Activated CD4-positive, alpha-beta T cell treated with anti-CD3 and anti-CD28 coated beads, Interleukin-2, Interleukin-6, amounts not matched to agents 100 ng/mL and 50 ng/mL, durations not matched to agents 16 hours and 8 hours (primary cell): ENCODE results near the gene CYP26B1.

Experiments used
- DNase-seq: peaks from one replicate; pipeline ENCODE4 v3.0.0-alpha.2; 2020

Gene CYP26B1

GRCh38 chr2:72128059-72128842 is 19.4 kb downstream of the CYP26B1 start:
- DNase-seq = no peak

- DNase-seq = no peak
Measured at GRCh38 chr2:72127401-72128058, 20.1 kb downstream of the CYP26B1 start.

DNA sequence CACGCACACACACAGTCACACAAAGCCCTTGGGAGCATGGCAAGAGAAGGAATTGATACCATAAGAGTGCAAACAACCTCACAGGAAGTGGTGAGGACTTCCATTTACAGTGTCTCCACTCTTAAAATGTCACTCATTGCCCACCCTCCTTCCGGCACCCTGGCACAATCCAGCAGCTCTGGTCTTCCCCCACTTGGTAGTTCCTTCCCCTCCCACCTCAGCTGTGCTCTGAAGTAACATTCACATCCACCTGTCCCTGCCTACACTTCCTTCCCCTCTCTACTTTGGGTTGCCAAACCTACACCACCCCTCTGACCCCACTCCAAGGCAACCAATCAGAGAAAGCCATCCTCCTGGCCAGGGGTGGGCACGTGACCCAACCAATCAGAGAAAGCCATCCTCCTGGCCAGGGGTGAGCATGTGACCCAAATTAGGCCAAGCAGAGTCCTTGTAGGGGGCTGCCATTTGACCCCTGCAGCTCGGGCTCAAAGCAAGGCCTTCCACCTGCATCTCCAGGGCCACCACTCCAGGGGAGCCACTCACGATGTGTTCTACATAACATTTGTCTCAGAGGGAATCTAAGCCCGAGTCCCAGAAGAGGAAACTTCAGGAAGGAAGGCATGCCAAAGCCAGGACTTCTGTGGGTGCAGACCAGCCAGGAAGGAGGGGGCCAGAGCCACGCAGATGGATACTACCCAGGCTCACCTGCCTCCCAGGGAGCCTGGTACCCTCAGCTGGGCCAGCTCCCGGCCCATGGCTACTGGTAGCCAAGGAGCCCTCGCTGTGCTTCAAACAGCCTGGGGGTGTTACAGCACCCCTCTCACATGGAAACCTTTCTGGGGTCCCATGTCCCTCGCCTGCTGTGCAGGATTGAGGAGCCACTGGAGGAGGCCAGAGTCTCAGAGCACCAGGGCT is 21.2 kb downstream of the CYP26B1 start:
- DNase-seq = no peak

DNA sequence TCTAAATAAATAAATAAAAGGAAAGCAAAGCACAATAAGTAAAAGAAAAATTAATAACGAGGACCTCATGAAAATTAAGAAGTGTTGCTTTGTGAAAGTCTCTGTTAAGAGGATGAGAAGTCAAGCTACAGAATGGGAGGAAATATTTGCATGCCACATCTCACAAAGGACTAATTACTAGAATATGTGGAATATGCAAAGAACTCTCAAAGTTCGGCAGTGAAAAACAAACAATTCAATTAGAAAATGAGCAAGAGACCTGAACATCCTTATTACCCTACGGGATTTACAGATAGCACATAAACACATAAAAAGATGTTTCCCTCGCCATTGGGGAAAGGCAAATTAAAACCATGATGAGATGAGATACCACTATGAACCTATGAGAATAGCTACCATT is 23.3 kb downstream of the CYP26B1 start:
- no peak for DNase-seq

GRCh38 chr2:72121153-72121552 is 26.5 kb downstream of the CYP26B1 start:
- DNase-seq = no peak

DNA sequence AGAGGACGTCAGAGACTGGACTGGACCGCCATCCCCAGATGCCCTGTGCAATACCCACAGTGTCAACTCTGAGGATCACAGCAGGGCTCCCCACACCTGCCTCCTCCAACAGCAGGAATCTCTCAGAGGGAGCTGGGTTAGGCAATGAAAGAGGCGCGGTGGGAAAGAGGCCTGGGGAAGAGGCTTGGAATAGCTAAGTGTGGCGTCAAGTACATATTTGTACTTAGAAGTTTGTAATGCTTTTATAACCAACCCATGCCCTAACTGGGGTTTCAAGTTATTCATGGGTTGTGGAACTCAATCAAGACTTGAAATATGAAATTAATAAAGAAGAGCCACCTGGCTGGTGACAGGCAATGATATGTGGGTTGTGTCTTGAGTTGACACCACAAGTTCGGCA is 28.7 kb downstream of the CYP26B1 start:
- no peak for DNase-seq

DNA sequence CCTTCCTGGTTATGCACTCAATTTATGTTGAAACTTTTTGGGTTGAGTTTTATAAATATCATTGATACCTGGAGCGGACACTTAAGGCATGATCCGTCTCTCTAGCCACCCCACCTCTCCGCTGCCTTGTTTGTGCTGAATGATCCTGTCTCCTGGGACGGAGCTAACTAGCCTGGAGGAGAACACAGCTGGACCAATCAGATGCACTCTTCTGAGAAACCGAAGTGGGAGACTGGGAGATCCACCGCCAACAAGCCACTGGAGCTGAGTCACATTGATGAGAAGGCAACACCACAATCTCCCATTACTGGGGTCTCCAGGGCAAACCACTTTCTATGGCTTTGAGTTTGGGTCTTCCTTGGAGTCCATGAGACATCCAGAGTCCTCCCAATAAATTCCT is 29.3 kb downstream of the CYP26B1 start:
- DNase-seq = no peak

- no peak for DNase-seq
Measured at GRCh38 chr2:72117718-72118117, 29.9 kb downstream of the CYP26B1 start.

- no peak for DNase-seq
Measured at GRCh38 chr2:72117029-72117428, 30.6 kb downstream of the CYP26B1 start.

- no peak for DNase-seq
Measured at GRCh38 chr2:72116081-72116533, 31.6 kb downstream of the CYP26B1 start.

GRCh38 chr2:72115110-72116080 is 32.3 kb downstream of the CYP26B1 start:
- no peak for DNase-seq

DNA sequence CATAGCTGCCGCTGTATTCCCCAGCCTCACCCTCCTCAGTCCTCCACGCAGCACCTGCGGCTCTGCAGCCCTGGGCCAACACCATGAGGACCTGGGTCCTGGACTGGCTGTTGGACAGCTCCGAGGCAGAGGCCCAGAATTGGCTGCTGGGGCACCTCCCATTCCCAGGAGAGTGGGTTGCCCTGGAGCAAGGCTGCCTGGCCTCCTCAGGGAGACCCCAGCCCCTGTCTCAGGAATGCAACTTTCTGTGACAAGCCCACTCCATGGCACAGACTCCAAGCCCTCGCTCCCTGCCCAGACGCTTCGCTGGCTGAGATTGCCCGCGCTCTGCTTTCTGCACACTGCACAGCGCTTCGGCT is 33.0 kb downstream of the CYP26B1 start:
- DNase-seq = no peak

DNA sequence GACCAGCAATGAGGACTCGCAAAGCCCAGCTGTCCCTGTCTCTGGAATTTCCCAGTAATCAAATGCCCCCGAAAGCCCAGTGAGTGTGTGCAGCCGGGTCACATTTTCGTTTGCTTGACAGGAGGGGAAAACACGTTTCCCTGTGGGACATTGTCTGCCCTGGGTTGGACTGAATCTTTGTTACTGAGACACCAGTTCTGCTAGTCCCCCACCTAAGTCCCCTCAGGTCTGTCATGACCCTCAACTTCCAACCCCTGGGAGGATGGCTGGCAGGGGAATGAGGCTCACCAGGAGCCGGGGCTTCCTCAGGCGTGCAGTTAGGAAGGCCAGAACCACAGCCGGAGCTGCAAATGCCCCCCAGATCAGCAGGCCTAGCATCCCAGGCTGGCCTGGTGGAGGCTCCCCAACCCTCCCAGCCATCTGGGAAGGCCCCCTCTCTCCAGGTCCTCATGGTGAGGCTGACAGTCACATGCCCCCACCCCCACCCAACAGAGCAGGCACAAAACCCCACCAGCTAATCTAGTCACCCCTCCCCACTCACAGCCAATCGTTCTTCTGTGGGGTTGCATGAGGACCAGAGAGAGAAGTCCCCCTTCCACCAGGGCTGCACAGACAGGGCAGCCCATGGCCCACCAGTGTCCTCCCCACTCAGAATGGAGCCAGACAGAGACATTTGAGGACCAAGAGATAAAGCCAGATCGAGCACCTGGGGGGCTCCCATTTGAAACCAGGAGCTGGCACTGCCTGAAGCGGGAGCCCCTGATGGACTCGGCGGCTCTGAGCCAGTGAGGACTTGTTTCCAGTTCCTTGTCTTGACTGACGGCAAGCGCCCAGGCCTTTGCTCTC is 33.6 kb downstream of the CYP26B1 start:
- no peak for DNase-seq

DNA sequence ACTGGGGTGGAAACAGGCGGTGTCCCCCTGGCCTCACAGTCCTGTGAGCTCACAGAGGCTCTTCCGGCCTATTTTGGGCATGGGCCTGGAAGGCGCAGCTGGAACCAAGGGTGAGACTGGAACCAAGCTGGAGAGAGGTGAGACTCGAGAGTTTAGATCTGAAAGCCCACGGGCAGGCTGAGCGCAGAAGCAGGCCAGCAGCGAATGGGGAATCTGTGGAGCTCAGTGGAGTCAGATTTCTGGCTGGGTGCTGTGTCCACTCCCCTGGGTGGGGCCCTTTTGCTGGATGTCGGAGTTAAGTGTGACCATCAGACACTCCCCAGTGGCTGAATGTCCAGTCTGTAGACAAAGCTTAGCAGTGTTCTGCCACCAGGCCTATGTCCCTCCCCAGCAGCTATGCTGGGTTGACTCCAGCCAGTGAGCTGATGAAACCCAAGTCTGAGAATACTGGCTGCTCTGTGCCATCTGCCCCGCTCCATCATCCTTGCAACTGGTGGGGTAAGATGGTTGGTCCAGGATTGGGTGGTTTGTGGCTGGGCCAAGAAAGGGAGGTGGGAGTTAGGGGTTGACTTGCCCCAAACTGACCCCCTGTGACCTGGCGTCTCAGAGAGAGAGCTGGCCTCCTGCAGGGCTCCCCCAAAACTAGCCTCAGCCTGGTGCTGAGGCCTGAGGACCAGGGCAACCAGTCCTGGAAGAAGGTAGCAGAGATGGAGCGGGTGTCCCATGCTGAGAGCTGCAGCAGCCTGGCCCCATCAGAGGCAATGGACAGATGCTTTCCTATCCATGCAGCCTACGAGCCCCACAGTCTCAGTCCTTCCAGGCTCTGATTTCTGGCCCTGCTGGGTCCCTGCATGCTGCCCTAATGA is 34.4 kb downstream of the CYP26B1 start:
- DNase-seq = no peak

GRCh38 chr2:72112401-72112800 is 35.3 kb downstream of the CYP26B1 start:
- no peak for DNase-seq

- no peak for DNase-seq
Measured at GRCh38 chr2:72111061-72111460, 36.6 kb downstream of the CYP26B1 start.

GRCh38 chr2:72109904-72110303 is 37.8 kb downstream of the CYP26B1 start:
- DNase-seq = no peak

- no peak for DNase-seq
Measured at GRCh38 chr2:72109291-72109690, 38.4 kb downstream of the CYP26B1 start.

- DNase-seq = no peak
Measured at GRCh38 chr2:72108121-72108520, 39.5 kb downstream of the CYP26B1 start.

DNA sequence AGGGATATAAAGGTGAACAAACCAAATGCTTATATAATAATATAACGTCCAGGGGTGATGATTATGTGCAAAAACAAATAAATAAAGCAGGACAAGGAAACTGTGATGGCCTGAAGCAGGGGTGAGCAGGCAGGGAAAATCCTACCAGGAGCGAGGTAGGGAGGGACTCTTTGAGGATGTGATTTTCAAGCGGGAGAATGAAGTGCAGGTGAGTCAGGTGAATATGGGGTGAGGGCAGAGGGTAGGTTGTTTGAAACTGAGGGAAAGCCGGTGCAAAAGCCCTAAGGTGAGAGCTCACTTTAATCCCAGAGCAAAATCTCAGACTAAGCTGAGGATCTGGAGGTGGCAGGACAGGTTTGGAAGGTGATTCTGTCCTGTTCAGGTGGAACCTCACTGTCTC is 40.7 kb downstream of the CYP26B1 start:
- no peak for DNase-seq
